H1 (cell line): Measurements from ENCODE around the gene FAM50A. TPM values are rescaled to one million over a fixed set of nuclear protein-coding genes. Genes with fewer than 3 reads are reported as not detected.

Experiments used
- NRF1 ChIP-seq: IDR thresholded peaks from 2 replicates; pipeline ENCODE4 v1.6.1; 2011; ENCODE audit warnings: mild to moderate bottlenecking, low read depth, low read length, improper control_type of control experiment
- SP1 ChIP-seq: IDR thresholded peaks from 2 replicates; pipeline ENCODE4 v1.6.1; 2011; ENCODE audit warnings: low read depth, low read length
- YY1 ChIP-seq: IDR thresholded peaks from 2 replicates; pipeline ENCODE4 v1.6.1; 2011; ENCODE audit warnings: low read depth, mild to moderate bottlenecking, low read length
- polyA plus RNA-seq, 7 experiments: library from polyadenylated mRNA; depleted of rRNA in 3 of 7; stranded (reverse) in 5 of 7; unstranded in 2 of 7; fragments of >200 nt in 5 of 7; fragments of 200-250 nt in 2 of 7; gene quantifications; 1 replicate in 5 of 7; 2 replicates in 1 of 7; 4 replicates in 1 of 7; pipeline versions ENCODE4 v1.2.1 to v1.2.3, GENCODE V29; 2011 to 2013; ENCODE audit warnings: missing spikeins in 2 of 7, mixed read lengths in 2 of 7
- total RNA-seq: library from RNA; stranded (reverse); fragmentation: NEBNext Ultra II Directional; extraction: Animal tissue kit (Norgen Biotek cat#: 25700); gene quantifications from 2 replicates; pipeline ENCODE4 v1.2.1, GENCODE V29; 2021

The FAM50A gene
- total and polyA plus RNA-seq, 2 of the 8 experiments (the other 6 are each of a cell fraction or from before 2014, with no cell fraction given) = 30.7 to 48.7 TPM

DNA sequence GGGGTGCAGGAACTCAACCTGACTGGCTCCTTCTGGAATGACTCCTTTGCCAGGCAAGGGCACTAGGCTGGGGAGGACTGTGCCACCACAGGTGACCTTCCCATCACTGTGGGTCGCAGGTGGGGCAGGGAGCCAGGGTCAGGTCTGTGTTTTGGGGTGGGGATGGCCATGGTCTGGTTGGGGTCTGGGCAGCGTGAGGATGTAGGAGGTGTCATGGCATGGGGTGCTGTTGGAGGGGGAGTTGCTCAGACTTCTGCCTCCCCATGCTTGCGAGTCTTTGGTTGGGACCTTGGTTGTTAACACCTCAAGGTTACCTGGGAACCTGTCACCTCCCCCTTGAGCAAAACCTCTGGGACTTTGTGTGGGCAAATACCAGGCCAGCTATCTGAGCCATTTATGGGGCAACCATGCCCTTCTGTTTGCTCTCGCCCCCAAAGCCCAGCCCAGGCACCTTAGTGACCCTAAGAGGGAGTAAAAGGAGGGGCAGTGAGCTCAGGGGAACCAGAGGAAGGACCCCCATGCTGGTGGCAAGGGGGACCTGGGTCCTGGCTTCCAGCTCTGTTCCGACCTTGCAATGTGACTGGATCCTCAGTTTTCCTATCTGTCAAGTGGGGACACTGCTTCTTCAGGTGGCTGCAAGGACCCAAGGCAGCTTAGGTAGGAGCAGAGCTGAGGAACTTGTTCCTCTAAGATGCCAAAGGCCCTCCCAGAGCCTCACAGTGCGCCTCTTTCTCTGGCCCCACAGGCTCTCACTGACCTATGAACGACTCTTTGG, 9.4 kb upstream of the FAM50A start (continued):
- TF ChIP-seq NRF1 (no peak), YY1 (no peak), SP1 (no peak)
